Mammary epithelial cell (primary cell): ENCODE measurements around the gene CHMP4A.

ENCODE experiments used
- CTCF ChIP-seq, 2 donors: IDR thresholded peaks in 1 of 2; conservative IDR thresholded peaks in 1 of 2; 2 replicates each; pipeline ENCODE4 v1.5.1; 2011 to 2012; ENCODE audit warnings: inconsistent platforms in 2 of 2, low read length in 2 of 2, mild to moderate bottlenecking in 2 of 2, control low read depth in 1 of 2, low read depth in 1 of 2; ENCODE audit not compliant: insufficient read depth in 1 of 2; ENCODE audit errors: extremely low read depth in 1 of 2
- EZH2 ChIP-seq: IDR thresholded peaks from 2 replicates; pipeline ENCODE4 v1.6.1; 2012; ENCODE audit warnings: low read length, inconsistent platforms, borderline replicate concordance

DNA sequence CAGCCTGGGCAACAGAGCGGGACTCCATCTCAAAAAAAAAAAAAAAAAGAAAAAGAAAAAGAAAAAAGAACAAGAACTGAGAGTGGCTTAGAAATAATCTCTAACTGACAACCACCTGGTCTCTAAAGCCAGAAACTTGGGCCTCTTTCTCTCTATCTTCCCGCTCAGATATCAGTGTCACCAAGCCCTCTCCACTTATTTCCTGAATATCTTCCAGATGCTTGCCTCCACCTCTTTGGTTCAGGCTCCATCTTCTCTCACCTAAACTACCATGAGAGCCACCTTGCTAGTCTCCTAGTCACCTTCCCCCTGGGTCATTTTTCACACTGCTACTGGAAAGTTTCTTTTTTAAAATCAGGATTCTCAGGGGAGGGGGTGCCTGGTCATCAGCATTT is 16.2 kb downstream of the CHMP4A start:
- TF ChIP-seq CTCF (conservative IDR thresholded peaks at IDR 0.05 in 1 of 2, IDR thresholded peaks at IDR 0.05 in 1 of 2; ENCODE audit: extremely low read depth in 1 of 2, insufficient read depth in 1 of 2, low read depth in 1 of 2, low read length in 2 of 2) (no peak), EZH2 (no peak)
